ENCODE measurements around the gene NFIA.

- TF ChIP-seq CTCF (IDR thresholded peaks at IDR 0.05) (no peak), POLR2A (IDR thresholded peaks at IDR 0.05) (no peak)
Measured at GRCh38 chr1:61171346-61171745, 89.0 kb downstream of the NFIA start.

Data from upper lobe of left lung (tissue), 4 donors.